Dendritic cell treated with granulocyte-macrophage colony-stimulating factor and Interleukin-4, amounts not matched to agents 40 ng/mL and 50 ng/mL, for 4 days (primary cell): ENCODE measurements around the gene SLC50A1.

Experiments
- H3K27ac Mint-ChIP-seq: one replicate; pipeline ENCODE4 v1.8.0; 2022; ENCODE audit warnings: mild to moderate bottlenecking, mixed read lengths
- H3K27me3 Mint-ChIP-seq: one replicate; pipeline ENCODE4 v1.8.0; 2022; ENCODE audit warnings: mild to moderate bottlenecking, mixed read lengths
- H3K36me3 Mint-ChIP-seq: one replicate; pipeline ENCODE4 v1.8.0; 2022; ENCODE audit warnings: low read depth, mixed read lengths
- H3K4me1 Mint-ChIP-seq: one replicate; pipeline ENCODE4 v1.8.0; 2022; ENCODE audit warnings: low read depth, mixed read lengths
- H3K4me3 Mint-ChIP-seq: one replicate; pipeline ENCODE4 v1.8.0; 2022; ENCODE audit warnings: mild to moderate bottlenecking, moderate library complexity, mixed read lengths
- H3K9me3 Mint-ChIP-seq: one replicate; pipeline ENCODE4 v1.8.0; 2022; ENCODE audit warnings: mixed read lengths
- intact Hi-C: fragments of 100-400 bp; cut with micrococcal nuclease; formaldehyde crosslinking; loops from one replicate; pipeline ENCODE4 v1.15.0; 2022

SLC50A1 gene

DNA sequence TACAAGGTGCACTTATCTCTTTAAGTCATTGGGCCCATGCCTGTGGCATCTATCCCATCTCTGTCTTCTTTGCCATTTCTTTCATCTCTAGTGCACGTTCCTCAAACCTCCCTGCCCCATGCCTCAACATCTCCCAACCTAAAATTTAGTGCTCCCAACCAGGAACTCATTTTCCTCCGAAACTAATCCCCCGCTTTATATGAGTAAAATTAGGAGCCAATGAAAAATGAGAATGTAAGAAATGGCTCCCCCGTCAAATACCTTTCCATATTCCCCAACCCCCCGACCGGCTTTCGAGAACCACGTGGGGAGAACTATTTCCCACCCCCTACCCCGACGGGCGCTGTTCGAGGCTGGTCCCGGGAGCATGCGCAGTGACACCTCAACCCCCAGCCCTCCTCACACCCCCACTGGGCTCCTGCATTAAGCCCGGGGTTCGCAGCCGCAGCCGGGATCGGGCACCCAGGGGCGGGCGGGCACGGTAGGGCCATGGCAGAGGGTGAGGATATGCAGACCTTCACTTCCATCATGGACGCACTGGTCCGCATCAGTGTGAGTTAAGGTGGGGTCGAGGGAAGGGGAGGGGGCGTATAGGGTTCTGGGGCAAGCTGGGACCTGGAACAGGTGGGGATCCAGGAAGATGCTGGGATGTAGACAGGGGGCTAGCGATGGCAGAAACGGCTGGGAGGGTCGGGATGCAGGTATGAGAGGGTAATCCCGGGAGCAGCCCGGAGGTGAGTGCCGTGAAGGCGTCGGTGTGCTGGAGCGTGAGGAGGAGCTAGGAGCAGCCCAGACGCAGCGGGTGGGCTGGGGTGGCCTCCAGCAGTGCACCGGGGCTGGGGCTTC is 38.0 kb downstream of the SLC50A1 start, which contains the start of gene TRIM46:
TSS of gene TRIM46 (plus strand) at position 372 of the 846 bp plus-strand sequence. CDS start at position 490, 118 bp downstream.
- intact Hi-C loops = no loop called here
- peak within 1 kb of the TSS; percentile 96 for H3K4me3 Mint-ChIP-seq
- no peaks in the 10 kb centered on the region for H3K9me3 Mint-ChIP-seq
- H3K27ac Mint-ChIP-seq = peak within 1 kb of the TSS; percentile 97
- peaks cover 43% of the 10 kb centered on the region for H3K36me3 Mint-ChIP-seq
- peaks cover 18% of the 10 kb centered on the region for H3K27me3 Mint-ChIP-seq
- peaks cover 64% of the 10 kb centered on the region for H3K4me1 Mint-ChIP-seq

DNA sequence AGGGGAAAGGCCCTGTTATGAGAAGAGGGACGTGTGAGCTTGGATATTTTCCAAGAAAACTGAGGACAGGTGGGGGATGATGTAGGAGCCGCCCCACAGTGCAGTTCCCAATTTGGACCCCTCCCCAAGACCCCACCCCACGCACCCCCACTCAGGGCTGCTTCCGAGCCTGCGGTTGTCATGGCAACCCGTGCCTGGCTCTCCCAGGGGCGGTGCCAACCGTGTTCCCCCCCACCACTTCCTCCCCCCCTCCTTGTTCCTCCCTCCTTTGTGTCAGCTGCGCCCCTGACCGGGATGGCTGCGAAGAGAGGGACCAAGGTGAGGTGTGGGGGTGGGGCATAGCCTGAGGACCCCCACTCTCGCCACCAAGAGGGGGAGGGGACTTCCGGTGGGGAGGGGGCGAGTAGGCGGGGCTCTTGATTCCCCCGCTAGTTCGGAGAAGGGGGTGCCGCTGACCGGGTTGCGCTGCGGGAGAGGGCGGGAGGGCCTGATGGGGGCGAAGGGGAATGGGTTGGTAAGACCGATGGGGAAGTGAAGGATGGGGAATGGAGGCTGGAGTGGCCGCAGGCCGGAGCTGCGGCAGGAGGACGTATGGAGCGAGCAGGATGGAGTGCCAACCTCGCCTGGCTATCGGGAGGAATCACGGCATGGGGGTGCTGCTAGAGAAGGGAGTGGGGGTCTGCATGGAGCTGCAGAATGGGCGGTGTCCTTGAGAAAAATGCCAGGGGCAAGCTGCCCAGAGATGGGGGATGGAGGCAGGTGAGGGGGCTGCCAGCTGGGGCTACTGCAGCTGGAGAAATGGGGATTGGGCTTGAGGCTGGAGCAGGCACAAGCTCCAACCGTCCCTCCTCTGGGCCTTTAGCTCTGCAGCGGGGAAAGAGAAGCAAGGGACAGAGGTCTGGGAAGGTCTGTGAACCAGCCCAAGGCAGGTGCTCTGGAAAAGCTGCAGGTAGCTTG is 39.0 kb downstream of the SLC50A1 start:
- Mint-ChIP-seq H3K36me3 (peaks cover 34% of the 10 kb centered on the region), H3K27me3 (peaks cover 18% of the 10 kb centered on the region), H3K9me3 (no peaks in the 10 kb centered on the region), H3K4me3 (peak overlapping the region; percentile 96), H3K4me1 (peaks cover 73% of the 10 kb centered on the region), H3K27ac (peak overlapping the region; percentile 9)
- intact Hi-C loops = loop anchor here (5.0 kb wide), 1 partner anchor 53 kb away; no protein-coding TSS in a partner anchor

DNA sequence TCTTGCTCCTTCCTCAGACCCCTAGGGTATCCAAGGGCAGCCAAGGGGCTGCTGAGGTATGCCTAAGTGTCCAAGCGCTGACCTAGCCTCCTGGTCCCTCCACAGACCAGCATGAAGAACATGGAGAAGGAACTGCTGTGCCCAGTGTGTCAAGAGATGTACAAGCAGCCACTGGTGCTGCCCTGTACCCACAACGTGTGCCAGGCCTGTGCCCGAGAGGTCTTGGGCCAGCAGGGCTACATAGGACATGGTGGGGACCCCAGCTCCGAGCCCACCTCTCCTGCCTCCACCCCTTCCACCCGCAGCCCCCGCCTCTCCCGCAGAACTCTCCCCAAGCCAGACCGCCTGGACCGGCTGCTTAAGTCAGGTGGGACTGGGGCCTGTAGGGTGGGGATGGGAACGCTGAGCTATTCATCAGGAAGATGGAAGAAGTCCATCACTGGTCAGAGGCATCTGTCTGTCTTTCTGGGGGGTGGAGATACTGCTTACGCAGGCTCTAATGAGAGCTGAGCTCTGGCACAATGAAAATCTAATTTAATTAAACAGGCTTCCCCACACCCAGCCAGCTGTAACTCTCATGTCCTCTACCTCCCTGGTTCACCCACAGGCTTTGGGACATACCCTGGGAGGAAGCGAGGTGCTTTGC is 39.8 kb downstream of the SLC50A1 start:
- peaks cover 26% of the 10 kb centered on the region for H3K36me3 Mint-ChIP-seq
- no peaks in the 10 kb centered on the region for H3K9me3 Mint-ChIP-seq
- intact Hi-C loops = loop anchor here (5.0 kb wide), 1 partner anchor 52 kb away; no protein-coding TSS in a partner anchor
- H3K4me3 Mint-ChIP-seq = no peak overlapping the region
- peaks cover 18% of the 10 kb centered on the region for H3K27me3 Mint-ChIP-seq
- no peak overlapping the region for H3K27ac Mint-ChIP-seq
- peaks cover 75% of the 10 kb centered on the region for H3K4me1 Mint-ChIP-seq

DNA sequence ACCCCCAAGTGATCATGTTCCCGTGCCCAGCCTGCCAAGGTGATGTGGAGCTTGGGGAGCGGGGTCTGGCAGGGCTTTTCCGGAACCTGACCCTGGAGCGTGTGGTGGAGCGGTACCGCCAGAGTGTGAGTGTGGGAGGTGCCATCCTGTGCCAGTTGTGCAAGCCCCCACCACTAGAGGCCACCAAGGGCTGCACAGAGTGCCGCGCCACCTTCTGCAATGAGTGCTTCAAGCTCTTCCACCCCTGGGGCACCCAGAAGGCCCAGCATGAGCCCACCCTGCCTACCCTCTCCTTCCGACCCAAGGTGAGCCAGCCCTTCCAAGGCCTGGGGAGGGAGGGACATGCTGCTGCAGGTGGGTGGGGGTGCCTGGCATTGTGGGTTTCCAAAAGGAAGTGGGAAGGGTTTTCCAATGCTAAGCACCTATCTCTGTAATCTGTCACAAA is 40.3 kb downstream of the SLC50A1 start:
- H3K27ac Mint-ChIP-seq = no peak overlapping the region
- no peaks in the 10 kb centered on the region for H3K9me3 Mint-ChIP-seq
- intact Hi-C loops = loop anchor here (2.0 to 5.0 kb wide), 2 partner anchors 17 to 51 kb away; no protein-coding TSS in a partner anchor
- H3K27me3 Mint-ChIP-seq = peaks cover 18% of the 10 kb centered on the region
- H3K4me1 Mint-ChIP-seq = peaks cover 75% of the 10 kb centered on the region
- no peak overlapping the region for H3K4me3 Mint-ChIP-seq
- peaks cover 21% of the 10 kb centered on the region for H3K36me3 Mint-ChIP-seq

DNA sequence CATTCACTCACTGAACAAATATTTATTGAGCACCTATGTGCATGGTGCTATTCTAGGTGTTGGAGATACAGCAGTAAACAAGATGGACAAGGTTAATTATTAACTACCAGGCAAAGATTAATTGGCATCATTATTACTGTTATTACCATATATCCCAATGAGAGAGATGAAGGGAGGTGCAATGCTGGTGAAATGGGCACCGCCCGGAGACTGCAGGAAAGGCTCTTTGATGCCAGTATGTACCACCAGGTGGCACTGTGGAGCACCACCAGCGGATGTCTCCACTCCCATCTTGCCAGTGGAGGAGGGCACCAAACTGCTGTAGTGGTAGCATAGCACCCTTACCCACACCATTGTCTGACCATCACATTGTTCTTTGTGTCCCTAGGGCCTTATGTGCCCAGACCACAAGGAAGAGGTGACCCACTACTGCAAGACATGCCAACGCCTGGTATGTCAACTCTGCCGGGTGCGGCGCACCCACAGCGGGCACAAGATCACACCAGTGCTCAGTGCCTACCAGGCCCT is 41.0 kb downstream of the SLC50A1 start:
- peak overlapping the region; percentile 8 for H3K4me3 Mint-ChIP-seq
- H3K36me3 Mint-ChIP-seq = peaks cover 14% of the 10 kb centered on the region
- H3K4me1 Mint-ChIP-seq = peaks cover 81% of the 10 kb centered on the region
- H3K9me3 Mint-ChIP-seq = no peaks in the 10 kb centered on the region
- intact Hi-C loops = loop anchor here (2.0 to 5.0 kb wide), 2 partner anchors 16 to 51 kb away; no protein-coding TSS in a partner anchor
- H3K27me3 Mint-ChIP-seq = peaks cover 19% of the 10 kb centered on the region
- no peak overlapping the region for H3K27ac Mint-ChIP-seq

DNA sequence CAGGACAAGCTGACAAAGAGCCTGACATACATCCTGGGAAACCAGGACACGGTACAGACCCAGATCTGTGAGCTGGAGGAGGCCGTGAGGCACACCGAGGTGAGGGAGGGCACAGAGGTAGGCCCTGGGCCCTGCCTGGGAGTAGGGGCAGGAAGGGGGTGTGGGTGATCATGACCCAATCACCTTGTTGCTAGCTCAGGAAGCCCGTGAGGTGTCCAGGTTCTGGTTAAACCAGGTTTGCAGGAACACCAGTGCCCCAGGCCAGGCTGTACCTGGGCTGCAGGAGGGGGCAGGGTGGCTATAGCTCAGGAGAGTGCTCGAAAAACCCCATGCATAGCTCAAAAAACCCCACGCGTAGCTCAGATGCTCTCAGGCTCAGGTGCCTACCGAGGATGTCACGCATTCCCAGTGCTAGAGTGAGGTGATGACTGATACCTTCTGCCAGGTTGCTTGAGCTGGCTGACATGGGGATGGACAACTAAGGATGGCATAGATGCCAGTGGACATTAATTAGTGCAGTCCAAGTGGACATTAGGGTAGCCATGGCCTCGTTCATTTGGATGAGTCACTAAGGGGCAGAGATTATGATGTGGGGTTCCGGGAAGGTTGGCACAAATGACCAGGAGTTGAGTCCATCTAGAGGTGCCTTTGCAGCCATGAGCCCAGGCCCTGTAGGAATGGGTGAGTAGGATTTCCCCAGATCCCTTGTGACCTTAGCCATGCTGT is 41.7 kb downstream of the SLC50A1 start:
- Mint-ChIP-seq H3K36me3 (peaks cover 10% of the 10 kb centered on the region), H3K27ac (no peak overlapping the region), H3K4me3 (peak overlapping the region; percentile 66), H3K9me3 (no peaks in the 10 kb centered on the region), H3K4me1 (peaks cover 84% of the 10 kb centered on the region), H3K27me3 (peaks cover 23% of the 10 kb centered on the region)
- intact Hi-C loops = loop anchor here (2.0 to 5.0 kb wide), 2 partner anchors 15 to 50 kb away; no protein-coding TSS in a partner anchor

DNA sequence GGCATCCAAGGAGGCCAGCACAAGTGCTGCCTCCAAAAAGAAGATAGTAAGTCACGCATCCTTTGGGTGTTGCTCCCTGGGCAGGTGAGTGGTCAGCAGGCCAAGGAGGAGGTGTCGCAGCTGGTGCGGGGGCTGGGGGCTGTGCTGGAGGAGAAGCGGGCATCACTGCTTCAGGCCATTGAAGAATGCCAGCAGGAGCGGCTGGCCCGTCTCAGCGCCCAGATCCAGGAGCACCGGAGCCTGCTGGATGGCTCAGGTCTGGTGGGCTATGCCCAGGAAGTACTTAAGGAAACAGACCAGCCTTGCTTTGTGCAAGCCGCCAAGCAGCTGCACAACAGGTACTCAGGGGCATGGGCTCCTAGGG is 42.2 kb downstream of the SLC50A1 start:
- H3K4me1 Mint-ChIP-seq = peaks cover 83% of the 10 kb centered on the region
- no peaks in the 10 kb centered on the region for H3K9me3 Mint-ChIP-seq
- H3K27me3 Mint-ChIP-seq = peaks cover 23% of the 10 kb centered on the region
- H3K27ac Mint-ChIP-seq = peak overlapping the region; percentile 83
- intact Hi-C loops = loop anchor here (2.0 to 5.0 kb wide), 2 partner anchors 15 to 49 kb away; no protein-coding TSS in a partner anchor
- peaks cover 5% of the 10 kb centered on the region for H3K36me3 Mint-ChIP-seq
- peak overlapping the region; percentile 66 for H3K4me3 Mint-ChIP-seq

DNA sequence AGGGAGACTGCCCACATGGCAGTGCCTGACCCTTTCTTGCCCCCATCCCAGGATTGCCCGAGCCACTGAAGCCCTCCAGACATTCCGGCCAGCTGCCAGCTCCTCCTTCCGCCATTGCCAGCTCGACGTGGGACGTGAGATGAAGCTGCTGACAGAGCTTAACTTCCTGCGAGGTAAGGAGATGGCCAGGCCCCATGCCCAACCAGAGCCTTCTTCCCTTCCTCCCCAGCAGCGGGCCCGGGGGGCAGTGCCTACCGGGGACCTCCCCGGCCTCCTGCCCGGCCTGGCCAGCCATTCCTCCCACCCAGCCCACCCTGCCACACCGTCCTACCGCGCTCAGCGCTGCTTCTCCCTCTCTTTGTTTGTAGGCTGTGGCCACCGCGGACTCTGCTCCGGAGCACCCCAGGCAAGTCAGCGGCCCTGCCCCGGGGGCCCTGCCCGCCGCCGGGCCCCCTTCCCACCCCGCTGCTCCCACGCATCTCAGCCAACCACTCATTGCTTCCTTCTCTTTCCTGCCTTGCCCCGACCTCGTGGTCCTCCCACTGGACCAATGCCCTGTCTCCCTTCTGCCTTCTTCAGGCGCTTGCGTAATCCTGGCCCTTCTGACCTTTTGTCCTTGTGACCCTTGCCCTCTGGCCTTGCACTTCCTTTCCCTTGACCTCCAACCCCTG is 42.9 kb downstream of the SLC50A1 start:
- intact Hi-C loops = loop anchor here (5.0 kb wide), 1 partner anchor 49 kb away; no protein-coding TSS in a partner anchor
- Mint-ChIP-seq H3K9me3 (no peaks in the 10 kb centered on the region), H3K4me3 (peak overlapping the region; percentile 66), H3K27ac (peak overlapping the region; percentile 83), H3K36me3 (no peaks in the 10 kb centered on the region), H3K27me3 (peaks cover 24% of the 10 kb centered on the region), H3K4me1 (peaks cover 83% of the 10 kb centered on the region)

DNA sequence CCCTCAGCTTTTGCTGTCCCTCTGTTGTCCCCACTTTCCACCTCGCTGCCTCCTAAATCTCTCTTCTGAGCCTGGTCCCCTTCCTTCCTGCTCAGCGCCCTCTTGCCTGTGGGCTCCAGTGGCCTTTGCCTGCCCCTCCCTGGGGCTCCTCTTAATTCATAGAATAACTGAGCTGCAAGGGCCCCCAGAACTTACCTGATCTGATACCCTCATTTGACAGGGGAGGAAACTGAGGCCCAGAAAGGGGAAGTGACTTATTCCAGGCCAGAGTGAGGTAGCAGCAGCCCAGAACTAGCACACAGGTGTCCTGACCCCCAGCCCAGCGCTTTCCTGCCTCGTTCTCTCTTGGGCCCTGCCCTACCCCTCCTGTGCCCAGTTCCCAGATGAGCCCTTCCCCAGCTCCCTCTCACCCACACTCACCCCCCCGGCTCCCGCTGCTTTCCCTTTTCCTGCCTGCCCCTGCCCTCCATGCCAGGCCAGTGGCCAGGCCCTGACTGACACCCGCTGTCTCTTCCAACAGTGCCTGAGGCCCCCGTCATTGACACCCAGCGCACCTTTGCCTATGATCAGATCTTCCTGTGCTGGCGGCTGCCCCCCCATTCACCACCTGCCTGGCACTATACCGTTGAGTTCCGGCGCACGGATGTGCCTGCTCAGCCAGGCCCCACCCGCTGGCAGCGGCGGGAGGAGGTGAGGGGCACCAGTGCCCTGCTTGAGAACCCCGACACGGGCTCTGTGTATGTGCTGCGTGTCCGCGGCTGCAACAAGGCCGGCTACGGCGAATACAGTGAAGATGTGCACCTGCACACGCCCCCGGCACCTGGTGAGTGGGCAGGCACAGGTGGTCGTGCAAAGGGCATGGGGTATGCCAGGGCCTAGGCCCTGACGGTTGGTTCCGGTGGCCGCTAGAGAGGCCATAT is 43.7 kb downstream of the SLC50A1 start:
- Mint-ChIP-seq H3K36me3 (no peaks in the 10 kb centered on the region), H3K9me3 (no peaks in the 10 kb centered on the region), H3K27ac (peak overlapping the region; percentile 83), H3K27me3 (peaks cover 24% of the 10 kb centered on the region), H3K4me1 (peaks cover 81% of the 10 kb centered on the region), H3K4me3 (peak overlapping the region; percentile 66)
- intact Hi-C loops = loop anchor here (5.0 kb wide), 1 partner anchor 48 kb away; no protein-coding TSS in a partner anchor

DNA sequence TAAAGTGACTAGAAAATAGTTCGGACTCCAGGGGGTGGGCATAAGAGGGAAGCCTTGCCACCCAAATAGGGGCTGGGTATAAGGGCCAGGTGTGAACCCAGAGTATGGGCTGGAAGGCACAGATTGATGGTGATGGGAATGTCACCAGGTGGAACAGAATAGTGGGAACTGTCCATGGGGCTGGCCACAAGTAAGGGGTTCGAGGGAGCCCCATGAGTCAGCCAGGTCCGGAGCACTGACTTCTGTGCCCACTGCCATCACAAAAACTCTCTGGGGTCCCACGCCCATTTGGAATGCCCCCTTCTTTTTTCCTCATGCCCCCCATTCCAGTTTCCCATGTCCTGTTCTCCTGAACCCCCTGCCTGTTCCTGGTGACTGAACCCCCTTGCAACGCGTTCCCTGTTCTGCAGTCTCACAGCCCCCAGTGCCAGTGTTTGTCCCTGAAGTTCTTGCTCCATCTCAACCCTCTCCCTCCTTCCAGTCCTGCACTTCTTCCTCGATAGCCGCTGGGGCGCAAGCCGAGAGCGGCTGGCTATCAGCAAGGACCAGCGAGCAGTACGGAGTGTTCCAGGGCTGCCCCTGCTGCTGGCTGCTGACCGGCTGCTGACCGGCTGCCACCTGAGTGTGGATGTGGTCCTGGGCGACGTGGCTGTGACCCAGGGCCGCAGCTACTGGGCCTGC is 45.9 kb downstream of the SLC50A1 start:
- Mint-ChIP-seq H3K27ac (no peak overlapping the region), H3K36me3 (no peaks in the 10 kb centered on the region), H3K4me3 (no peak overlapping the region), H3K9me3 (no peaks in the 10 kb centered on the region), H3K4me1 (peaks cover 81% of the 10 kb centered on the region), H3K27me3 (peaks cover 14% of the 10 kb centered on the region)
- intact Hi-C loops = no loop called here

DNA sequence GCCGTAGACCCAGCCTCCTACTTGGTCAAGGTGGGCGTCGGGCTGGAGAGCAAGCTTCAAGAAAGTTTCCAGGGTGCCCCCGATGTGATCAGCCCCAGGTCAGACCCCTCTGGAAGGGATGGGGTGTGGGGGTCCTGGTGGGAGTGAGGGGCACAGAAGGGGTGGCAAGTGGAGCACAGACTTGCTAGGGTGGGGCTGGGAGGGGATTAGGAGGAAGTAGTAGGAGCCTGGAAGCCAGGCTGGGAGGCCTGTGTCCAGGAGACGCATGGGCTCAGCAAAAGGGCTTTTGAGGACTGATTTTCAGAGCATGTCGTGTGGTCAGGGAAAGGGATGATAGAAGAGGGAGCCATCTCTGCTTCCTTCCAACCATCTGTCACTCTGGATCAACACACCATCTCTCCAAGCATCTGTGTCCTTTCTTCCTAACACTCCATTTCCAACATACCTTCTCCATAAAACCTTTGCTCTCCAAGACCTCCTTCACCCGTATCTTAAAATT is 46.4 kb downstream of the SLC50A1 start:
- intact Hi-C loops = no loop called here
- no peak overlapping the region for H3K4me3 Mint-ChIP-seq
- H3K27ac Mint-ChIP-seq = peak overlapping the region; percentile 14
- peaks cover 81% of the 10 kb centered on the region for H3K4me1 Mint-ChIP-seq
- no peaks in the 10 kb centered on the region for H3K36me3 Mint-ChIP-seq
- no peaks in the 10 kb centered on the region for H3K9me3 Mint-ChIP-seq
- peaks cover 17% of the 10 kb centered on the region for H3K27me3 Mint-ChIP-seq
